H9 (cell line): Measurements from ENCODE around the gene SFI1. TPM values are rescaled to one million over a fixed set of nuclear protein-coding genes. Genes with fewer than 3 reads are reported as not detected.
A peak's percentile ranks its signal among the peaks of the same experiment; 100 is the strongest.

Source experiments
- DNase-seq: peaks from one replicate; pipeline ENCODE4 v3.0.0-alpha.2; 2017
- H2AFZ ChIP-seq: one replicate; pipeline ENCODE4 v1.6.1; 2013; ENCODE audit warnings: mild to moderate bottlenecking, low read length, control low read depth, moderate library complexity
- H2AK5ac ChIP-seq: 2 replicates; pipeline ENCODE4 v1.6.1; 2013; ENCODE audit warnings: low read length, control low read depth, mixed read lengths; ENCODE audit not compliant: insufficient read length
- H2BK120ac ChIP-seq: one replicate; pipeline ENCODE4 v1.6.1; 2013; ENCODE audit warnings: low read depth, mild to moderate bottlenecking, low read length, control low read depth, inconsistent platforms; ENCODE audit not compliant: poor library complexity, severe bottlenecking
- H2BK12ac ChIP-seq: 2 replicates; pipeline ENCODE4 v1.6.1; 2013; ENCODE audit warnings: low read length, control low read depth, mixed read lengths, low read depth; ENCODE audit not compliant: insufficient read length
- H2BK15ac ChIP-seq: 2 replicates; pipeline ENCODE4 v1.6.1; 2013; ENCODE audit warnings: low read depth, low read length, control low read depth
- H2BK20ac ChIP-seq: one replicate; pipeline ENCODE4 v1.6.1; 2013; ENCODE audit warnings: low read depth, mild to moderate bottlenecking, low read length, control low read depth, inconsistent platforms; ENCODE audit not compliant: poor library complexity, severe bottlenecking
- H2BK5ac ChIP-seq: 2 replicates; pipeline ENCODE4 v1.6.1; 2013; ENCODE audit warnings: low read length, control low read depth, mixed read lengths; ENCODE audit not compliant: insufficient read length
- H3K14ac ChIP-seq: 2 replicates; pipeline ENCODE4 v1.6.1; 2013; ENCODE audit warnings: low read length, control low read depth; ENCODE audit not compliant: insufficient read depth
- H3K18ac ChIP-seq: 2 replicates; pipeline ENCODE4 v1.6.1; 2013; ENCODE audit warnings: low read depth, mild to moderate bottlenecking, mixed read lengths, low read length, control low read depth; ENCODE audit not compliant: insufficient read length
- H3K23ac ChIP-seq: 2 replicates; pipeline ENCODE4 v1.6.1; 2013; ENCODE audit warnings: low read length, control low read depth, mixed read lengths, low read depth; ENCODE audit not compliant: insufficient read length
- H3K23me2 ChIP-seq: 2 replicates; pipeline ENCODE4 v1.6.1; 2013; ENCODE audit warnings: low read depth, mild to moderate bottlenecking, mixed read lengths, low read length, control low read depth; ENCODE audit not compliant: insufficient read length, poor library complexity, severe bottlenecking
- H3K27ac ChIP-seq: 2 replicates; pipeline ENCODE4 v1.5.1; 2013; ENCODE audit warnings: low read length, control low read depth, mixed read lengths, low read depth; ENCODE audit not compliant: insufficient read length
- H3K27me3 ChIP-seq: 2 replicates; pipeline ENCODE4 v1.6.1; 2013; ENCODE audit warnings: low read length, control low read depth, inconsistent platforms; ENCODE audit not compliant: insufficient read depth
- H3K4ac ChIP-seq: 2 replicates; pipeline ENCODE4 v1.6.1; 2013; ENCODE audit warnings: low read depth, mild to moderate bottlenecking, control low read depth, inconsistent platforms, low read length, moderate library complexity
- H3K4me1 ChIP-seq: 2 replicates; pipeline ENCODE4 v1.6.1; 2013; ENCODE audit warnings: low read length, control low read depth, inconsistent platforms; ENCODE audit not compliant: insufficient read depth
- H3K4me2 ChIP-seq: 2 replicates; pipeline ENCODE4 v1.6.1; 2013; ENCODE audit warnings: low read length, control low read depth, mixed read lengths; ENCODE audit not compliant: insufficient read length, insufficient read depth
- H3K56ac ChIP-seq: 2 replicates; pipeline ENCODE4 v1.6.1; 2013; ENCODE audit warnings: low read depth, mild to moderate bottlenecking, mixed read lengths, low read length, control low read depth; ENCODE audit not compliant: insufficient read length
- H3K79me1 ChIP-seq: 2 replicates; pipeline ENCODE4 v1.6.1; 2013; ENCODE audit warnings: low read depth, mild to moderate bottlenecking, moderate library complexity, low read length, control low read depth, inconsistent platforms; ENCODE audit not compliant: insufficient read depth, poor library complexity, severe bottlenecking
- H3K79me2 ChIP-seq: 2 replicates; pipeline ENCODE4 v1.6.1; 2013; ENCODE audit warnings: low read length, control low read depth, inconsistent platforms; ENCODE audit not compliant: insufficient read depth
- H3K9ac ChIP-seq: 2 replicates; pipeline ENCODE4 v1.6.1; 2013; ENCODE audit warnings: low read length, control low read depth, mixed read lengths; ENCODE audit not compliant: insufficient read length; ENCODE audit errors: extremely low read depth
- H3K9me3 ChIP-seq: one replicate; pipeline ENCODE4 v1.6.1; 2013; ENCODE audit warnings: low read depth, low read length, inconsistent platforms; ENCODE audit not compliant: control insufficient read depth
- H3T11ph ChIP-seq: one replicate; pipeline ENCODE4 v1.6.1; 2013; ENCODE audit warnings: mild to moderate bottlenecking, low read length, control low read depth, inconsistent platforms
- H4K20me1 ChIP-seq: one replicate; pipeline ENCODE4 v1.6.1; 2013; ENCODE audit not compliant: control insufficient read depth, insufficient read length, insufficient read depth
- H4K5ac ChIP-seq: 2 replicates; pipeline ENCODE4 v1.6.1; 2013; ENCODE audit warnings: low read depth, mild to moderate bottlenecking, mixed read lengths, low read length, control low read depth; ENCODE audit not compliant: insufficient read length
- H4K8ac ChIP-seq: replicated peaks from 2 replicates; pipeline ENCODE4 v1.6.1; 2013; ENCODE audit warnings: low read length, control low read depth, mixed read lengths, low read depth; ENCODE audit not compliant: insufficient read length
- H4K91ac ChIP-seq: 2 replicates; pipeline ENCODE4 v1.6.1; 2013; ENCODE audit warnings: low read depth, mild to moderate bottlenecking, moderate library complexity, mixed read lengths, low read length, control low read depth; ENCODE audit not compliant: insufficient read length
- H3K27ac Mint-ChIP-seq, 3 experiments: 2 replicates in 2 of 3; 3 replicates in 1 of 3; pipeline ENCODE4 v1.8.0; 2020 to 2021; ENCODE audit warnings: mixed read lengths in 3 of 3, mild to moderate bottlenecking in 1 of 3, moderate library complexity in 1 of 3
- H3K27me3 Mint-ChIP-seq: 2 replicates; pipeline ENCODE4 v1.8.0; 2021; ENCODE audit warnings: low read depth, mild to moderate bottlenecking, moderate library complexity, mixed read lengths
- H3K36me3 Mint-ChIP-seq, 3 experiments: 2 replicates in 2 of 3; 3 replicates in 1 of 3; pipeline ENCODE4 v1.8.0; 2020 to 2021; ENCODE audit warnings: low read depth in 3 of 3, mixed read lengths in 3 of 3; ENCODE audit not compliant: insufficient read depth in 1 of 3
- H3K4me1 Mint-ChIP-seq, 2 experiments: 2 replicates each; pipeline ENCODE4 v1.8.0; 2020; ENCODE audit warnings: mixed read lengths in 2 of 2
- H3K4me3 Mint-ChIP-seq, 2 experiments: 2 replicates in 1 of 2; 3 replicates in 1 of 2; pipeline ENCODE4 v1.8.0; 2020 to 2021; ENCODE audit warnings: mild to moderate bottlenecking in 2 of 2, mixed read lengths in 2 of 2, moderate library complexity in 1 of 2
- H3K9me3 Mint-ChIP-seq, 2 experiments: 2 replicates in 1 of 2; 3 replicates in 1 of 2; pipeline ENCODE4 v1.8.0; 2020; ENCODE audit warnings: mild to moderate bottlenecking in 2 of 2, mixed read lengths in 2 of 2, moderate library complexity in 1 of 2
- WGBS: extraction: QIAGEN DNeasy Blood & Tissue Kit; methylation state at CpG from one replicate; pipeline ENCODE4 v1.1.7; 2013; ENCODE audit warnings: missing lambda C conversion rate, low lambda C conversion rate, mixed read lengths; ENCODE audit not compliant: insufficient read length; ENCODE audit errors: extremely low coverage; 5-methylcytosine and 5-hydroxymethylcytosine counted together
- total RNA-seq: library from RNA; stranded (reverse); gene quantifications from 2 replicates; pipeline ENCODE4 v1.2.1, GENCODE V29; 2021
- TF ChIP-seq, protein P1 (sequence below): fragments of 200-600 bp; sonication (generic); conservative IDR thresholded peaks from 3 replicates; pipeline ENCODE4 v1.8.0; 2021; ENCODE audit warnings: antibody characterized with exemption, mild to moderate bottlenecking

The SFI1 gene
- total RNA-seq, 1 experiment from 2014 or later, result 26.4 TPM

DNA sequence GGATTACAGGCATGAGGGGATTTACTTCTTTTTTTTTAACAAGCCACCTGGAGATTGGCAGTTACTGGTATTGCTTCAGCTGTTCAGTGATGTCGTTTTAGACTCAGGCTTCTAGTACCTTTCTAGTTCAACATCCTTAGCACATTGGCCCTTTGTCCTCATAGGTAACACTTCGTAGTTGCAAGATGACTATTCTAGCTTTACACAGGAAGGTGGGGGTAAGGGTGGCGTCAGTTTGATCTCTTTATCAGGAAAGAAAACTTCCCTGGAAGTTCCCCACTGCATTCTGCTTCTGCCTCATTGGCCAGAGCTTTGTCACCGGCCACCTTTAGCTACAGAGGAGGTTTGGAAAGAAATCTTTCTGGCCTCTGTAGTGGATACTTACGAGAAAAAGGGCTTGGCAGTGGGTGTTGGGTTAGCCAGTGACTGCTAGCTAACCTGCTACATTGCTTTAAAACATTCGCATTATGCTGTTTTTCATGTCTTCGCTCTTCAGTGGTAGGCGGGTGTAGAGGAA is 40.7 kb downstream of the SFI1 start:
- Mint-ChIP-seq H3K4me1 (no peaks in the 10 kb centered on the region), H3K27me3 (no peaks in the 10 kb centered on the region), H3K36me3 (peaks cover 0 to 3% (median 0%) of the 10 kb centered on the region in 3 experiments; a peak in 2 of 7 replicates), H3K4me3 (no peak overlapping the region), H3K27ac (peak overlapping the region in 1 of 3 experiments; percentile 41; a peak in 3 of 7 replicates), H3K9me3 (no peaks in the 10 kb centered on the region)
- DNase-seq, result no peak
- Histone ChIP-seq H4K20me1 (no peaks in the 10 kb centered on the region), H3K4me1 (no peaks in the 10 kb centered on the region), H3K14ac (no peak overlapping the region), H3T11ph (no peak overlapping the region), H3K4me2 (no peak overlapping the region), H4K5ac (no peak overlapping the region), H4K91ac (no peak overlapping the region), H3K18ac (no peak overlapping the region), H3K79me1 (no peaks in the 10 kb centered on the region), H3K23me2 (no peaks in the 10 kb centered on the region), H3K27me3 (no peaks in the 10 kb centered on the region), H3K27ac (peak overlapping the region; percentile 23), H4K8ac (no peak overlapping the region), H3K9ac (no peak overlapping the region), H3K4ac (no peak overlapping the region), H2BK5ac (no peak overlapping the region), H2BK120ac (no peak overlapping the region), H3K23ac (no peak overlapping the region), H2BK15ac (no peak overlapping the region), H2BK20ac (no peak overlapping the region), H3K79me2 (no peaks in the 10 kb centered on the region), H2BK12ac (no peak overlapping the region), H2AFZ (no peak overlapping the region), H3K9me3 (no peaks in the 10 kb centered on the region), H3K56ac (no peak overlapping the region), H2AK5ac (no peak overlapping the region)
- TF ChIP-seq, protein P1, sequence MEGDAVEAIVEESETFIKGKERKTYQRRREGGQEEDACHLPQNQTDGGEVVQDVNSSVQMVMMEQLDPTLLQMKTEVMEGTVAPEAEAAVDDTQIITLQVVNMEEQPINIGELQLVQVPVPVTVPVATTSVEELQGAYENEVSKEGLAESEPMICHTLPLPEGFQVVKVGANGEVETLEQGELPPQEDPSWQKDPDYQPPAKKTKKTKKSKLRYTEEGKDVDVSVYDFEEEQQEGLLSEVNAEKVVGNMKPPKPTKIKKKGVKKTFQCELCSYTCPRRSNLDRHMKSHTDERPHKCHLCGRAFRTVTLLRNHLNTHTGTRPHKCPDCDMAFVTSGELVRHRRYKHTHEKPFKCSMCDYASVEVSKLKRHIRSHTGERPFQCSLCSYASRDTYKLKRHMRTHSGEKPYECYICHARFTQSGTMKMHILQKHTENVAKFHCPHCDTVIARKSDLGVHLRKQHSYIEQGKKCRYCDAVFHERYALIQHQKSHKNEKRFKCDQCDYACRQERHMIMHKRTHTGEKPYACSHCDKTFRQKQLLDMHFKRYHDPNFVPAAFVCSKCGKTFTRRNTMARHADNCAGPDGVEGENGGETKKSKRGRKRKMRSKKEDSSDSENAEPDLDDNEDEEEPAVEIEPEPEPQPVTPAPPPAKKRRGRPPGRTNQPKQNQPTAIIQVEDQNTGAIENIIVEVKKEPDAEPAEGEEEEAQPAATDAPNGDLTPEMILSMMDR, result no peak
- WGBS, result no CpG with 5 or more reads among the region's 8 CpGs
